ENCODE data around the gene ADAMTSL1. TPM values are rescaled to one million over a fixed set of nuclear protein-coding genes. Genes with fewer than 3 reads are reported as not detected.

ADAMTSL1 gene
- total RNA-seq, 6 experiments from 2014 or later: 37.3 to 98.1 (median 90.8) TPM

- Mint-ChIP-seq H3K4me3 (no peak overlapping the region), H3K4me1 (ENCODE audit: low read depth) (peaks cover 18% of the 10 kb centered on the region), H3K9me3 (no peaks in the 10 kb centered on the region), H3K27me3 (ENCODE audit: insufficient read depth) (peaks cover 6% of the 10 kb centered on the region; the same call in 1 of the 2 replicates), H3K27ac (peak overlapping the region; percentile 12; the same call in 1 of the 2 replicates), H3K36me3 (ENCODE audit: low read depth) (peaks cover 15% of the 10 kb centered on the region; the same call in 1 of the 2 replicates)
- no peak for TF ChIP-seq CTCF (IDR thresholded peaks at IDR 0.05)
- peak; percentile 56 for DNase-seq
Observed at GRCh38 chr9:18857769-18858168, 383.8 kb downstream of the ADAMTSL1 start.

GRCh38 chr9:18861609-18862544 lies 387.9 kb downstream of the ADAMTSL1 start:
- H3K4me3 Mint-ChIP-seq: no peak overlapping the region
- DNase-seq: no peak
- H3K9me3 Mint-ChIP-seq: no peaks in the 10 kb centered on the region
- TF ChIP-seq CTCF (IDR thresholded peaks at IDR 0.05): no peak
- H3K36me3 Mint-ChIP-seq (ENCODE audit: low read depth): peaks cover 11% of the 10 kb centered on the region; the same call in 1 of the 2 replicates
- peaks cover 24% of the 10 kb centered on the region for H3K4me1 Mint-ChIP-seq (ENCODE audit: low read depth)
- no peak overlapping the region for H3K27ac Mint-ChIP-seq
- 0 out of 2 replicates have a peak, but pooled peaks cover 3% of the 10 kb centered on the region for H3K27me3 Mint-ChIP-seq (ENCODE audit: insufficient read depth)

- Mint-ChIP-seq H3K4me3 (no peak overlapping the region), H3K27ac (no peak overlapping the region), H3K9me3 (peaks cover 2% of the 10 kb centered on the region), H3K36me3 (ENCODE audit: low read depth) (peaks cover 10% of the 10 kb centered on the region), H3K4me1 (ENCODE audit: low read depth) (peaks cover 7% of the 10 kb centered on the region; the same call in 1 of the 2 replicates), H3K27me3 (ENCODE audit: insufficient read depth) (no peaks in the 10 kb centered on the region)
- no peak for TF ChIP-seq CTCF (IDR thresholded peaks at IDR 0.05)
- no peak for DNase-seq
Observed at GRCh38 chr9:18863791-18864190, 389.8 kb downstream of the ADAMTSL1 start.

GRCh38 chr9:18864516-18864915 lies 390.6 kb downstream of the ADAMTSL1 start:
- H3K27ac Mint-ChIP-seq: no peak overlapping the region
- H3K36me3 Mint-ChIP-seq (ENCODE audit: low read depth): peaks cover 17% of the 10 kb centered on the region
- no peak for DNase-seq
- peaks cover 7% of the 10 kb centered on the region; the same call in 1 of the 2 replicates for H3K4me1 Mint-ChIP-seq (ENCODE audit: low read depth)
- no peak for TF ChIP-seq CTCF (IDR thresholded peaks at IDR 0.05)
- peaks cover 9% of the 10 kb centered on the region for H3K9me3 Mint-ChIP-seq
- H3K4me3 Mint-ChIP-seq: no peak overlapping the region
- no peaks in the 10 kb centered on the region for H3K27me3 Mint-ChIP-seq (ENCODE audit: insufficient read depth)

DNA sequence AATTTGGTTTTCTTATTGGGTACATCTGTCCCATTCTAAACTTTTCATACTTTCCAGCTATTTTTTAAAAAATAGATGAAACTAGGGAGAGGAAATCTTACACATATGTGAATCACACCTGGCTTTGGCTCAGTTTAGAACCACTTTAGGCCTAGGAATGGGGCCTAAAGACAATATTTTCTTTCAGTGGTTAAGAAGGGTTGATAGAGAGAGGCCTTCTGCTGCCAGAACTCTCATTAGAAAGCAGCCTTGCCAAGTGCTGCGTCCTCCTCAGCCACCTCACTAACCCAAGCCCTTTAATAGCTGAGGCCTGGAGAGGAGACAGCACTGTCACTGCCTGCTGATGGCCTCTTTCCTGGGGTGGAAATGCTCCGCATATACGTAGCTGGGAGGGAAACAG lies 391.6 kb downstream of the ADAMTSL1 start:
- no peak for DNase-seq
- peaks cover 19% of the 10 kb centered on the region for H3K9me3 Mint-ChIP-seq
- H3K27me3 Mint-ChIP-seq (ENCODE audit: insufficient read depth): peaks cover 1% of the 10 kb centered on the region; the same call in 1 of the 2 replicates
- H3K4me1 Mint-ChIP-seq (ENCODE audit: low read depth): peaks cover 7% of the 10 kb centered on the region; the same call in 1 of the 2 replicates
- no peak overlapping the region for H3K27ac Mint-ChIP-seq
- no peak for TF ChIP-seq CTCF (IDR thresholded peaks at IDR 0.05)
- peaks cover 27% of the 10 kb centered on the region for H3K36me3 Mint-ChIP-seq (ENCODE audit: low read depth)
- no peak overlapping the region for H3K4me3 Mint-ChIP-seq
